GM19099 (cell line): ENCODE data around the gene ATXN7.

Experiments used
- POLR2A ChIP-seq: IDR thresholded peaks from 3 replicates; pipeline ENCODE4 v1.6.1; 2011; ENCODE audit warnings: low read depth; ENCODE audit not compliant: insufficient read length; ENCODE audit errors: extremely low read depth

ATXN7 gene

DNA sequence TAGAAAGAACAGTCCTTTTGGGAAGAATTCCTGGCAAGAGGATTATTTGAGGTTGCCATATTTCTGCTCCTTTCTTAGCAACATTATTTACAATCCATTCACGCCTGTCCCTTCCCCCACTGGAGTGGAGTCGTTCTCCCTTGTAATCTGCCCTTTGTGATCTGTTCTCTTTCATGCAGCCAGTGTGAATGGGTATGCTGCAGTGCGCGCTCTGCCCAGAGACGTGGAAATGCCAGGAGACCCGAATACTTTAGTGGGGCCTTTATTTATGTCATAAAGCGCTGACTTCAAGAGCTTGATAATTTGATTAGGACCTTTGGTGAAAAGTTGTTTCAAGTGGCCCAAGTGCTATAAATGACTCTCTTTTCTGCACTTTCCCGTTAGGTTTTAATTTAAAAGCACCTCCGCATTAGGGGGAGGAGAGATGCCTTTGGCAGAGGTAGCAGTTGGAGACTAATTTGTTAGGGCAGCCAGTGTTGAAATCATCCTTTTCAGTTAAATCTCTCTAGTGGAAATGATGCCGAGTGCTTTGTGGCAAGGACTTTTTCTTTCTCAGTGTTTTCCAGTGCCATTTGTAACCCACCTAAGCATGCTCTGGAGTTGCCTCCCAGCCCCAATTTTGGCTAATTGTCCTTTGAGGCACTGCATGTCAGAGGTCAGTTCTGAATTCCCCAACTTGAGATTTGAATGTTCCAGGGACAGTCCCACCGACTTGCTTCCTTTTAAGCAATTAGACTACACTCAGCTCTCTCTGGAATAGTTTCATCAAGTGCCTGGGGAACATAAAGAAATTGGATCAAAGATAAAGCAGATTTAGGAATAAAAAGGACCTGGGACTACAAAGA is 107.2 kb downstream of the ATXN7 start:
- TF ChIP-seq POLR2A, result no peak

DNA sequence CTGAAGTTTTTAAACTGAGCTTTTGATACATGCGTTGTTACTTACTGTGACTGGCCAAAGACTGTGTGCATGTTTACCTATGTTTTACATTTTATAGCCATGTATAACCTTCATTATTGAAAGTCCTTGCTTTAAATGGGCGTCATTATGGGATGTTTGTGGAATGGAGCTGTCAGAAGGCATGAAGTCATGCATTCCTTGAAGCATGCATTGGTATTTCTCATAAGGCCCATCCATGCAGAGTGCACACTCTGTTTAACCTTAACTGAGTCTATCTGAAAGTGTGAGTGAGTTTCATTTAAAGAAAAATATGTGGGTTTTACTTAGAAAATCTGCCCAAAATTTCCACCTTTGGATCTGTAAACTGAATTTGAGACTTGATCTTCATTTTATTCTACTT is 108.5 kb downstream of the ATXN7 start:
- TF ChIP-seq POLR2A, result no peak

DNA sequence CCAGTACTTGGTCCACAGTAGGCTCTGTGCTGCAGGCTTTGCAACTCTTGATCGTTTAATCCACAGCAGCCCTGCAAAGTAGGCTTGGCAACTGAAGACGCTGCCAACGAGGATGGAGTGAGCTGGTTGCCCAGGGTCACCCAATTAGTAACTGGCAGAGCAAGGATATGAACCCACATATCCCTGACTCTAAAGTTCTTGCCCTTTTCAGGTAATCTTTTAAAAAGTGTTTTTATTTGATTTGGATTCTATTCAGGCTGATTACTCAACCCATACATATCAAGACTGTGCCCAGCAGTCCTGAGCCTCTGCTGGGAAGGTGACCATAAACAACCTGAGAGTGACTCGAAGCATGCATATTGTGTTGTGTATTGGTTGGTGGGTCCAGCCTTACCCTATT is 109.3 kb downstream of the ATXN7 start:
- TF ChIP-seq POLR2A, result no peak

- no peak for TF ChIP-seq POLR2A
Observed at GRCh38 chr3:63973406-63973805, 109.7 kb downstream of the ATXN7 start.

- TF ChIP-seq POLR2A, result no peak
Observed at GRCh38 chr3:63974451-63974850, 110.8 kb downstream of the ATXN7 start.

- TF ChIP-seq POLR2A, result no peak
Observed at GRCh38 chr3:63975723-63976122, 112.1 kb downstream of the ATXN7 start.

- TF ChIP-seq POLR2A, result no peak
Observed at GRCh38 chr3:63976161-63976871, 112.6 kb downstream of the ATXN7 start.

DNA sequence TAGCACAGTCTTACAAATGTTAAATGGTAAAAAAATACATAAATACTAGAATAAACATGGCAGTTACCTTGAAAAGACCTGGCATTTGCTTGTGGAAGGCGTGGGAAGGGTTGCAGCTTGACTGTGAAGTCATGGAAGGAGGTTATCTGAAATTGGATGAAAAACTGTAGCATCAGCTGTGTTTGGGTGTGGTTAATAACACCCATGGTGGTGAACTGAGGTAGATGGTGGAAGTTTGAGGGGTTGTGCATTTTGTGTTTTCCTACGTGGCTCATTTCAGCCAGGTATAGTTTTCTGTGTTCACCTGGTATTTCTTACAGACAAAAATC is 113.2 kb downstream of the ATXN7 start:
- no peak for TF ChIP-seq POLR2A

GRCh38 chr3:63977893-63978292 is 114.2 kb downstream of the ATXN7 start:
- no peak for TF ChIP-seq POLR2A

GRCh38 chr3:63979093-63979885 is 115.6 kb downstream of the ATXN7 start:
- no peak for TF ChIP-seq POLR2A

GRCh38 chr3:63980019-63980418 is 116.4 kb downstream of the ATXN7 start:
- TF ChIP-seq POLR2A, result no peak

DNA sequence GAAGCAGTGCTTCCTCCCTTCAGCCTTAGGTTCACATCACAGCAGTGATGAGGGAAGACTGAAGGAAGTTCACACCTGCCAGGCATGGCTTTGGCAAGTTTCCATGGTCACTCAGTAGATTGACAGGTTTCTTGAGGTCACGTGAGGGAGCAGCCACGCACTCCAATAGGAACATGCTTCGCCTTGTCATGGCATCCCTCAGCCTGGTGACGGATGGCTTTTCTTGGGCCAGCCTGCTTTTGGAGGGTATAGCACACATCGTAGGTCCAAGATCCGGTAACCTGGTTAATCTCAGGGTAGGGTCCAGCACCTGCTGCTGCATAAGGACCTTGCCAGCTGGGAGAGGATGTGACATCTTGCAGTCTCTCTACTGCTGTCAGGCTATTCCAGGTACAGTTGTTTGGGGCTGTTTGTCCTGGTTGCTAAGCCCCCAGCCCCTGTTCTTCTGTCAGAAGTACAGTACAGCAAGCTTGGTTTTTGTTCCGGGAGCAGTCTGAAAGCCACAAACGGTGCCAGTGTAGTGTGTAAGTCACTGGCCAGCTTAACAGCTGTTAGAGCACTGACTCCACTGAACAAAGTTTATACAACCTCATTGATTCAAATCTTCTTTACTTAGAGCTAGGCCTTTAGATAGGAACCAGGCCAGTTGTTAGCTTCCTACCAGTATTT is 117.3 kb downstream of the ATXN7 start:
- TF ChIP-seq POLR2A, result no peak

GRCh38 chr3:63981980-63982379 is 118.3 kb downstream of the ATXN7 start:
- TF ChIP-seq POLR2A, result no peak

GRCh38 chr3:63984391-63984790 is 120.7 kb downstream of the ATXN7 start:
- TF ChIP-seq POLR2A, result no peak

DNA sequence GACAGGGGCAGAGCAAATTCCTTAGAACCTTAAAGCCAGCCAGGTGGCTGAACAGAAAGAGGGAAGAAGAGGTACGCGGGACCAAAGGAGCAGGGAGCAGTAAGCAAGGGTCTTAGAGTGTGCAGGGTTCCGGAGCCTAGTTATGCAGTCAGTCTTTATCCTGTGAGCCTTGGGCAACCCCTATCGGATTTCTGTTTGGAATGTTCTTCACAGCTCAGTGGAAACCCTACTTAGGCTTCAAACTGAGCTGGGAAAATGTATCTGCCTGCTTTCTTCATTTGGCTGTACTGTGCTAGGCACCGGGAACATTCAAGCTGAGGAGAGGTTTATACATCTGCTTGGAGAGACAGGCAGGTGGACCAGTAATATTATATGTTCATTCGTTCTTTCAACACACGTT is 122.5 kb downstream of the ATXN7 start:
- no peak for TF ChIP-seq POLR2A

DNA sequence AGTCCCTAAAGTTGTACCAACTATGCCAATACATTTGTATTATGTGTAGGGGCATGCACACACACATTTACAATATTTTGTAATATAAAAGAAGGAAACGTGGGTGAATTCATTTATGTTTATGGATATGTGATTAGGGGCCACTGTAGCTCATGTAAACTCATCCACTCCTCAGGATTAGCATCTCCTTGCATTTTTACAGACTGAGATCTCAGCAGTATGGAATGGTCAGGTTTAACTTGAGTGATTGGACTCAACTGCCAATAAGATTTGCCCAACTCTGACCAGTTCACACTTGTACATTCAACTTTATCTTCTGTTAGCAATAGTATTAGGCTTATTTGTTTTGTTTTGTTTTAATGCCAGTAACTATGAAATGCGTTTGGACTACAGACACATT is 123.2 kb downstream of the ATXN7 start:
- TF ChIP-seq POLR2A, result no peak

GRCh38 chr3:63988943-63989342 is 125.3 kb downstream of the ATXN7 start:
- TF ChIP-seq POLR2A, result no peak
